Spleen (tissue), 7 donors: ENCODE data around the gene CYP24A1.

ENCODE experiments used
- CTCF ChIP-seq, 11 experiments: fragments of 200-600 bp in 7 of 11; fragments of 450-650 bp in 4 of 11; sonication (generic) in 4 of 11; IDR thresholded peaks in 8 of 11; conservative IDR thresholded peaks in 3 of 11; 1 replicate in 7 of 11; 2 replicates in 4 of 11; pipeline versions ENCODE4 v1.4.0 to v1.8.0; 2016 to 2021; ENCODE audit warnings: antibody characterized with exemption in 11 of 11, inconsistent platforms in 4 of 11, mild to moderate bottlenecking in 1 of 11
- POLR2A ChIP-seq, 3 donors: fragments of 450-650 bp; IDR thresholded peaks; one replicate each; pipeline ENCODE4 v1.5.1; 2017; ENCODE audit warnings: antibody characterized with exemption in 3 of 3, mild to moderate bottlenecking in 1 of 3
- POLR2AphosphoS5 ChIP-seq, 3 donors: sonication (generic); formaldehyde crosslinking; IDR thresholded peaks; one replicate each; pipeline ENCODE4 v1.5.1; 2017; ENCODE audit warnings: antibody characterized with exemption in 3 of 3
- donor health status: DM: no; HTN: no; CAD: no; lungs with moderate emphysema.
- donor health status: DM: no; HTN: no; CAD: no.
- donor health status: DM: no; HTN: no; CAD: no.

- TF ChIP-seq POLR2A (IDR thresholded peaks at IDR 0.05) (no peak), CTCF (IDR thresholded peaks at IDR 0.05 in 8 of 11, conservative IDR thresholded peaks at IDR 0.05 in 3 of 11) (no peak), POLR2AphosphoS5 (IDR thresholded peaks at IDR 0.05) (no peak)
These were observed 27.6 kb upstream of the CYP24A1 start for GRCh38 chr20:54201268-54201846.
